CD4-positive, alpha-beta T cell (primary cell): ENCODE results near the gene EPHX1. TPM values are rescaled to one million over a fixed set of nuclear protein-coding genes. Genes with fewer than 3 reads are reported as not detected.
A peak's percentile ranks its signal among the peaks of the same experiment; 100 is the strongest.

Experiments used
- ATAC-seq: fragments of 200-7000 bp; cut with Tn5 transposase; one replicate; pipeline ENCODE4 v1.10.0; 2022; ENCODE audit warnings: mild to moderate bottlenecking; ENCODE audit not compliant: poor library complexity
- CTCF ChIA-PET: fragments of 350-600 bp; sonication (Branson Sonifier 250); formaldehyde crosslinking; loops from one replicate; lab custom pipeline; 2021; ENCODE audit warnings: antibody characterized with exemption, inconsistent platforms; lab: Charles Lee
- POLR2A ChIA-PET: fragments of 350-600 bp; sonication (Branson Sonifier 250); formaldehyde crosslinking; loops from one replicate; lab custom pipeline; 2021; ENCODE audit warnings: antibody characterized with exemption, inconsistent platforms; lab: Charles Lee
- DNase-seq, 14 experiments: peaks; one replicate each; pipeline ENCODE4 v3.0.0-alpha.2; 2013 to 2020; ENCODE audit warnings: mixed read lengths in 2 of 14
- H3K27ac ChIP-seq, 2 donors: one replicate each; pipeline versions ENCODE4 v1.5.1 to v1.7.0; 2013; ENCODE audit warnings: low read length in 2 of 2, low read depth in 1 of 2, mild to moderate bottlenecking in 1 of 2
- H3K27me3 ChIP-seq, 2 experiments: 1 replicate in 1 of 2; 2 replicates in 1 of 2; pipeline versions ENCODE4 v1.6.1 to v1.7.0; 2013; ENCODE audit warnings: low read length in 2 of 2, control low read depth in 1 of 2, mild to moderate bottlenecking in 1 of 2, moderate library complexity in 1 of 2; ENCODE audit not compliant: insufficient read depth in 2 of 2, control insufficient read depth in 1 of 2
- H3K36me3 ChIP-seq: one replicate; pipeline ENCODE4 v1.6.1; 2013; ENCODE audit warnings: low read length, control low read depth; ENCODE audit not compliant: insufficient read depth
- H3K4me1 ChIP-seq: one replicate; pipeline ENCODE4 v1.6.1; 2013; ENCODE audit warnings: low read length, control low read depth; ENCODE audit not compliant: insufficient read depth
- H3K4me3 ChIP-seq: one replicate; pipeline ENCODE4 v1.5.1; 2013; ENCODE audit warnings: mild to moderate bottlenecking, low read length, moderate library complexity
- H3K9me3 ChIP-seq, 2 experiments: 1 replicate in 1 of 2; 2 replicates in 1 of 2; pipeline versions ENCODE4 v1.6.1 to v1.7.0; 2013; ENCODE audit warnings: low read length in 2 of 2, mild to moderate bottlenecking in 2 of 2, control low read depth in 1 of 2, moderate library complexity in 1 of 2; ENCODE audit not compliant: control insufficient read depth in 1 of 2, insufficient read depth in 1 of 2
- H3K27ac Mint-ChIP-seq: one replicate; pipeline ENCODE4 v1.8.0; 2020; ENCODE audit warnings: mixed read lengths
- H3K27me3 Mint-ChIP-seq: one replicate; pipeline ENCODE4 v1.8.0; 2021; ENCODE audit warnings: mixed read lengths
- H3K36me3 Mint-ChIP-seq: one replicate; pipeline ENCODE4 v1.8.0; 2021; ENCODE audit warnings: low read depth, mixed read lengths
- H3K4me1 Mint-ChIP-seq: one replicate; pipeline ENCODE4 v1.8.0; 2021; ENCODE audit warnings: low read depth, mixed read lengths
- H3K4me3 Mint-ChIP-seq: one replicate; pipeline ENCODE4 v1.8.0; 2020; ENCODE audit warnings: mild to moderate bottlenecking, mixed read lengths
- H3K9me3 Mint-ChIP-seq: one replicate; pipeline ENCODE4 v1.8.0; 2020; ENCODE audit warnings: mixed read lengths
- CTCF ChIP-seq: fragments of 200-600 bp; IDR thresholded peaks from one replicate; pipeline ENCODE4 v1.8.0; 2022; ENCODE audit warnings: antibody characterized with exemption, mild to moderate bottlenecking
- intact Hi-C, 2 experiments: fragments of 100-400 bp; cut with DNase I in 1 of 2; cut with micrococcal nuclease in 1 of 2; formaldehyde crosslinking; loops; one replicate each; pipeline versions ENCODE4 v1.15.1 to v1.9.0; 2023 to 2025; cut with DNase I, micrococcal nuclease
- total RNA-seq, 174 experiments: library from RNA in 2 of 174; stranded (reverse) in 2 of 174; gene quantifications; one replicate each; pipeline ENCODE4 v1.2.3 and lab custom pipeline; 2021 to 2026

The EPHX1 gene
- total RNA-seq, 2 experiments from 2014 or later: 0.34 to 0.47 TPM

DNA sequence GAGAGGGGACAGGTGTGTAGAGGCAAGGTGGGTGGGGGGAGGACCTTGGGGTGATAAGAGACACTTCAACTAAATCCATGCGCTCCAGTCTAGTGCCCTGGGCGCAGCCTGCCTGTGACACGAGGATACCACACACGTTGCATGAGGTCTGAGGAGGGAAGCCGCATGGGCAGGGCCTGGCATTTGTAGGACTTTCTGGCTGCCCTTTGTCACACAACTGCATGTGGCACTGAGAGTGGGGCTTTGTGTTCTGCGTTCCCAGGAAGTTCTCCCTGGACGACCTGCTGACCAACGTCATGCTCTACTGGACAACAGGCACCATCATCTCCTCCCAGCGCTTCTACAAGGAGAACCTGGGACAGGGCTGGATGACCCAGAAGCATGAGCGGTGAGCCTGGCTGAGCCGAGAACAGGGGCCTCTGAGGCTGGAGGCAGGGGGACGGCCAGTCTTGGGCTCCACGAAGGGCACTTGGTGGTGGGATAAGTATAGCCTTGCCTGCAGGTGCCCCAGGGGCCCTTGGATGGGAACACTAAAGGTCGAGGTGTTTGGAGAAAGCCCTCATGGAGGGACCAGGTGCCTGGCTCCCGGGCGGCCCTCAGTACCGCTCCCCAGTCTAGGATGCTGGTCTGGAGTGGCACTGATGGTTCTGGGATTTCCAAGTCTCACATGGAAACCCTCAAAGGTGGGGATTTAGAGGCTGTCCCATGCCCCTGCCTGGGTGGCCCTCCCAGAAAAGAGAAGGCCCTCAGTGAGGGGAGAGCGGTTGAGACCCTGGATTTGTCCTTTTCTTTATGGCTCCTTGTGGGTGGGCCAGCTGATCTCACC lies 34.5 kb downstream of the EPHX1 start:
- Mint-ChIP-seq H3K4me3 (no peak overlapping the region), H3K36me3 (peaks cover 31% of the 10 kb centered on the region), H3K27me3 (no peaks in the 10 kb centered on the region), H3K4me1 (peaks cover 56% of the 10 kb centered on the region), H3K27ac (peak overlapping the region; percentile 69), H3K9me3 (no peaks in the 10 kb centered on the region)
- Histone ChIP-seq H3K27me3 (no peaks in the 10 kb centered on the region), H3K36me3 (peaks cover 41% of the 10 kb centered on the region), H3K27ac (peak overlapping the region in 1 of 2 donors; percentile 31), H3K9me3 (no peaks in the 10 kb centered on the region), H3K4me3 (no peak overlapping the region), H3K4me1 (peaks cover 39% of the 10 kb centered on the region)
- intact Hi-C loops: loop anchor here in 1 of 2 experiments (5.0 to 10.0 kb wide), 3 partner anchors 72 to 367 kb away; no protein-coding TSS in a partner anchor
- no peak for TF ChIP-seq CTCF
- ATAC-seq (no peak), DNase-seq (no peak)
- ChIA-PET POLR2A (interaction anchor here (0.7 to 2.2 kb wide), 7 partner anchors 10 to 67 kb away, joined by 3 to 6 read pairs (median 4); partner anchors contain the start of genes SRP9 and TMEM63A), CTCF (no interaction called here)

DNA sequence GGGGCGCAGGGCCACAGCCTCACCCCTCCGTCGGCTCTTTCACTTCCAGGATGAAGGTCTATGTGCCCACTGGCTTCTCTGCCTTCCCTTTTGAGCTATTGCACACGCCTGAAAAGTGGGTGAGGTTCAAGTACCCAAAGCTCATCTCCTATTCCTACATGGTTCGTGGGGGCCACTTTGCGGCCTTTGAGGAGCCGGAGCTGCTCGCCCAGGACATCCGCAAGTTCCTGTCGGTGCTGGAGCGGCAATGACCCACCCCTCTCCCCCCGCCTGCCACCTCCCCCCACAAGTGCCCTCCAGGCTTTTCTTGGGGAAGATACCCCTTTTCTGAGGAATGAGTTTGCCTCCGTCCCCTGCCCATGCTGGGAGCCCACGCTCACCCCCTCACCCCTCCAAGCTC lies 35.2 kb downstream of the EPHX1 start:
- CTCF ChIA-PET: no interaction called here
- no peaks in the 10 kb centered on the region for H3K27me3 Mint-ChIP-seq
- intact Hi-C loops: loop anchor here in 1 of 2 experiments (10.0 kb wide), 1 partner anchor 290 kb away; no protein-coding TSS in a partner anchor
- H3K27me3 ChIP-seq: no peaks in the 10 kb centered on the region
- POLR2A ChIA-PET: interaction anchor here (0.7 to 2.2 kb wide), 7 partner anchors 10 to 68 kb away, joined by 3 to 6 read pairs (median 3); partner anchors contain the start of genes SRP9 and TMEM63A
- peaks cover 47% of the 10 kb centered on the region for H3K36me3 ChIP-seq
- H3K4me3 Mint-ChIP-seq: no peak overlapping the region
- H3K4me3 ChIP-seq: no peak overlapping the region
- no peak for TF ChIP-seq CTCF
- H3K4me1 ChIP-seq: peaks cover 39% of the 10 kb centered on the region
- no peak overlapping the region for H3K27ac ChIP-seq
- H3K36me3 Mint-ChIP-seq: peaks cover 37% of the 10 kb centered on the region
- peak overlapping the region; percentile 69 for H3K27ac Mint-ChIP-seq
- H3K9me3 Mint-ChIP-seq: no peaks in the 10 kb centered on the region
- H3K9me3 ChIP-seq: no peaks in the 10 kb centered on the region
- ATAC-seq (no peak), DNase-seq (no peak)
- H3K4me1 Mint-ChIP-seq: peaks cover 59% of the 10 kb centered on the region

DNA sequence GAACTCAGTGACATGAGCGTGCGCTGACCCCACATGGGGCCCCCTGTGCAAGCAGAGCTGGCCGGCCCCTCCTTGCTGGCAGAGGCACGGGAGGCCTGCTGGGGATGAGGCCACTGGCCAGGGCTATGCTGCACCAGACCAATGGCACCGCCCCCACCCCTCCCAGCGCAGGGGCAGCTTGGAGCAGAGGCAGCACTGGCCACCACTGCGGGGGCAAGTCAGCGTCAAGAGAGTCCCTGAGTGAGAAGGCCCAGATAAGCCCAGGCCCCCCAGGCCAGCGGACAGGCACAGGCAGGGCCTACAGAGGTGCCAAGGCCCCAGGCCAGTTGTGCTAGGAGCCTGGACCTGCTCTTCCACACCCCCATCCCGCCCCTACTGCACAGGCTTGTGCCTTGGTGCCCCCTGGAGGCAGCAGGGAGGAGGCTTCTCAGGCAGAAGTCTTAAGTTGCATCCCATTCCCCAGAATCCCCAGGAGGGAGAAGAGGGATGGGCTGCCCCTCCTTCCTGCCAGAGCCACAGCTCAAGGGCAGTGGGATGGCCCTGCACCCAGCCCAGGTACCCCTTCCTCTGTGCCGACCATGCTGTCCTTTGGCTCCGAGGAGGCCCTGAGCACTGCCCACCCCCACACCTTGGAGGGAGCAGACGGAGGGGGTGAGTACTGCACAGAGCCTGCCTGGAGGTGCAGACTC lies 35.8 kb downstream of the EPHX1 start:
- peaks cover 52% of the 10 kb centered on the region for H3K36me3 ChIP-seq
- H3K4me1 Mint-ChIP-seq: peaks cover 58% of the 10 kb centered on the region
- H3K27ac Mint-ChIP-seq: peak overlapping the region; percentile 96
- H3K9me3 ChIP-seq: no peaks in the 10 kb centered on the region
- TF ChIP-seq CTCF: peak; percentile 35
- H3K4me1 ChIP-seq: peaks cover 40% of the 10 kb centered on the region
- H3K4me3 Mint-ChIP-seq: no peak overlapping the region
- H3K36me3 Mint-ChIP-seq: peaks cover 43% of the 10 kb centered on the region
- no peaks in the 10 kb centered on the region for H3K9me3 Mint-ChIP-seq
- POLR2A ChIA-PET: interaction anchor here (0.7 to 1.7 kb wide), 7 partner anchors 11 to 68 kb away, joined by 3 to 6 read pairs (median 3); partner anchors contain the start of gene SRP9
- no peaks in the 10 kb centered on the region for H3K27me3 ChIP-seq
- no peak overlapping the region for H3K27ac ChIP-seq
- no peak overlapping the region for H3K4me3 ChIP-seq
- H3K27me3 Mint-ChIP-seq: no peaks in the 10 kb centered on the region
- intact Hi-C loops: loop anchor here in 1 of 2 experiments (10.0 kb wide), 1 partner anchor 291 kb away; no protein-coding TSS in a partner anchor
- ATAC-seq: no peak
- CTCF ChIA-PET: interaction anchor here (1.0 kb wide), 1 partner anchor 65 kb away, joined by 4 read pairs; no protein-coding TSS in a partner anchor
- peak in 8 of 14 experiments; percentile 16 to 66 (median 35) for DNase-seq
